ENCODE measurements around the gene UGT1A4. TPM values are rescaled to one million over a fixed set of nuclear protein-coding genes. Genes with fewer than 3 reads are reported as not detected.

The UGT1A4 gene
- total RNA-seq, 1 experiment from 2014 or later, result not detected

DNA sequence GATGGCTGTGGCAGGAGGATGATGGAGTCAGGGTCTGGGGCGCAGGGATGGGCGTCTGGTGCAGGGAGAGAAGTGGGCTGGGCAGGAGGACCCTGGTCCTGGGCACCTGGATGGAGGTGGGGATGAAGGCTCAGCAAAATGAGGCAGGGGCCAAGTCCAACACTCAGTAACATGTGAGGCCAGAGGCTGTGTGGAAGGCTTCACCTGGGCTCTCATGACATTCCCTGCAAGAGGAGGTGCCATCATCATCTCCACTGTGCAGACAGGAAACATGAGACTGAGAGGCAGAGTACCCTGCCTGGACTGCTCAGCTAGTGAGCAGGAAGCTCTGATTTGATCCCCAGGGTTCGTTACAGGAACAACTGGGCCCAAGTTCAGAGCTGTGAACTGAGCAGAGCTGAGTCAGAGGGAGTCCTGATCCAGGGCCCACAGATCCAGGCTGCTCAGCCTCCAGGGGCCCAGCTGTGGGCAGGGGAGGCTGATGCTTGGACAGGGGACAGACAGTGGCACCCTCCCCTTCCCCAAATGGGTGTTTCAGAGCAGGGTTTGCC is 98.9 kb downstream of the UGT1A4 start:
- H3K4ac ChIP-seq (ENCODE audit: low read depth, low read length), result no peak overlapping the region
- TF ChIP-seq, protein P1, sequence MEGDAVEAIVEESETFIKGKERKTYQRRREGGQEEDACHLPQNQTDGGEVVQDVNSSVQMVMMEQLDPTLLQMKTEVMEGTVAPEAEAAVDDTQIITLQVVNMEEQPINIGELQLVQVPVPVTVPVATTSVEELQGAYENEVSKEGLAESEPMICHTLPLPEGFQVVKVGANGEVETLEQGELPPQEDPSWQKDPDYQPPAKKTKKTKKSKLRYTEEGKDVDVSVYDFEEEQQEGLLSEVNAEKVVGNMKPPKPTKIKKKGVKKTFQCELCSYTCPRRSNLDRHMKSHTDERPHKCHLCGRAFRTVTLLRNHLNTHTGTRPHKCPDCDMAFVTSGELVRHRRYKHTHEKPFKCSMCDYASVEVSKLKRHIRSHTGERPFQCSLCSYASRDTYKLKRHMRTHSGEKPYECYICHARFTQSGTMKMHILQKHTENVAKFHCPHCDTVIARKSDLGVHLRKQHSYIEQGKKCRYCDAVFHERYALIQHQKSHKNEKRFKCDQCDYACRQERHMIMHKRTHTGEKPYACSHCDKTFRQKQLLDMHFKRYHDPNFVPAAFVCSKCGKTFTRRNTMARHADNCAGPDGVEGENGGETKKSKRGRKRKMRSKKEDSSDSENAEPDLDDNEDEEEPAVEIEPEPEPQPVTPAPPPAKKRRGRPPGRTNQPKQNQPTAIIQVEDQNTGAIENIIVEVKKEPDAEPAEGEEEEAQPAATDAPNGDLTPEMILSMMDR (conservative IDR thresholded peaks at IDR 0.05), result no peak
- H3K4me3 Mint-ChIP-seq, result no peak overlapping the region

More for the DNA sequence above, 98.9 kb downstream of the UGT1A4 start:
- Histone ChIP-seq H3K27ac (ENCODE audit: insufficient read length, low read depth, low read length) (no peak overlapping the region), H4K8ac (replicated peaks; ENCODE audit: insufficient read length, low read depth, low read length) (no peak overlapping the region), H3K4me2 (ENCODE audit: insufficient read depth, insufficient read length, low read length) (no peak overlapping the region), H3K9me3 (ENCODE audit: control insufficient read depth, low read depth, low read length) (no peaks in the 10 kb centered on the region), H2BK5ac (ENCODE audit: insufficient read length, low read length) (no peak overlapping the region), H2BK12ac (ENCODE audit: insufficient read length, low read depth, low read length) (no peak overlapping the region), H3T11ph (ENCODE audit: low read length) (no peak overlapping the region), H3K23me2 (ENCODE audit: insufficient read length, low read depth, low read length, poor library complexity, severe bottlenecking) (no peaks in the 10 kb centered on the region), H3K18ac (ENCODE audit: insufficient read length, low read depth, low read length) (no peak overlapping the region), H2BK120ac (ENCODE audit: low read depth, low read length, poor library complexity, severe bottlenecking) (no peak overlapping the region), H3K79me2 (ENCODE audit: insufficient read depth, low read length) (no peaks in the 10 kb centered on the region), H3K27me3 (ENCODE audit: insufficient read depth, low read length) (no peaks in the 10 kb centered on the region), H2BK20ac (ENCODE audit: low read depth, low read length, poor library complexity, severe bottlenecking) (no peak overlapping the region), H4K91ac (ENCODE audit: insufficient read length, low read depth, low read length) (no peak overlapping the region), H4K5ac (ENCODE audit: insufficient read length, low read depth, low read length) (no peak overlapping the region), H3K9ac (ENCODE audit: extremely low read depth, insufficient read length, low read length) (no peak overlapping the region), H3K23ac (ENCODE audit: insufficient read length, low read depth, low read length) (no peak overlapping the region), H3K56ac (ENCODE audit: insufficient read length, low read depth, low read length) (no peak overlapping the region), H3K14ac (ENCODE audit: insufficient read depth, low read length) (no peak overlapping the region), H4K20me1 (ENCODE audit: control insufficient read depth, insufficient read depth, insufficient read length) (no peaks in the 10 kb centered on the region), H2BK15ac (ENCODE audit: low read depth, low read length) (no peak overlapping the region), H2AFZ (ENCODE audit: low read length) (no peak overlapping the region), H3K79me1 (ENCODE audit: insufficient read depth, low read depth, low read length, poor library complexity, severe bottlenecking) (no peaks in the 10 kb centered on the region), H2AK5ac (ENCODE audit: insufficient read length, low read length) (no peak overlapping the region), H3K4me1 (ENCODE audit: insufficient read depth, low read length) (no peaks in the 10 kb centered on the region)
- DNase-seq, result no peak
- Mint-ChIP-seq H3K9me3 (no peaks in the 10 kb centered on the region; a peak in 1 of 5 replicates), H3K4me1 (no peaks in the 10 kb centered on the region), H3K27ac (no peak overlapping the region), H3K27me3 (ENCODE audit: low read depth) (peaks cover 7% of the 10 kb centered on the region), H3K36me3 (ENCODE audit: insufficient read depth in 1 of 3, low read depth in 3 of 3) (no peaks in the 10 kb centered on the region)
- WGBS (ENCODE audit: extremely low coverage, insufficient read length, low lambda C conversion rate), result no CpG with 5 or more reads among the region's 3 CpGs
